GM12878 (cell line): ENCODE data around the gene GSG1. TPM values are rescaled to one million over a fixed set of nuclear protein-coding genes. Genes with fewer than 3 reads are reported as not detected.

ENCODE experiments used
- ATAC-seq: fragments of 200-7000 bp; cut with Tn5 transposase; 3 replicates; pipeline ENCODE4 v1.9.1; 2020; ENCODE audit warnings: mild to moderate bottlenecking, moderate library complexity
- BruUV-seq: library from RNA; stranded (reverse); fragments of 400-500 nt; replicated peaks from 2 replicates; lab custom pipeline; 2021; lab: Mats Ljungman, UMichigan
- CTCF ChIA-PET: fragments of 300-600 bp; sonication (Branson Sonifier 250); formaldehyde crosslinking; extraction: SDS; loops from one replicate; lab custom pipeline; 2021; ENCODE audit warnings: inconsistent platforms; lab: Yijun Ruan, JAX
- POLR2A ChIA-PET: fragments of 350-600 bp; formaldehyde crosslinking; extraction: SDS; loops from one replicate; lab custom pipeline; 2021; ENCODE audit warnings: inconsistent platforms; lab: Charles Lee
- RAD21 ChIA-PET: fragments of 300-600 bp; sonication (Branson Sonifier 250); formaldehyde crosslinking; loops from one replicate; lab custom pipeline; 2023; ENCODE audit warnings: antibody characterized with exemption; ENCODE audit not compliant: unreplicated experiment; lab: Charles Lee
- SMC1A ChIA-PET: fragments of 300-600 bp; sonication (Branson Sonifier 250); formaldehyde crosslinking; loops from one replicate; lab custom pipeline; 2023; ENCODE audit not compliant: unreplicated experiment, uncharacterized antibody; lab: Charles Lee
- DNase-seq: peaks from one replicate; pipeline ENCODE4 v3.0.0-alpha.2; 2011; ENCODE audit warnings: low read depth, low spot score
- FAIRE-seq: peaks from 3 replicates; lab custom pipeline; 2011; peaks lifted over from hg19 to GRCh38; lab: Jason Lieb, UNC
- H2AFZ ChIP-seq: 2 replicates; pipeline ENCODE4 v1.6.0; 2011; ENCODE audit warnings: low read depth, low read length, control low read depth; ENCODE audit not compliant: control insufficient read depth
- H3K27ac ChIP-seq: 2 replicates; pipeline ENCODE4 v1.5.1; 2011; ENCODE audit warnings: control low read depth; ENCODE audit not compliant: control insufficient read depth, insufficient read depth
- H3K27me3 ChIP-seq, 2 experiments: replicated peaks in 1 of 2; 2 replicates each; pipeline versions ENCODE4 v1.6.0 to v1.6.1; 2011; ENCODE audit warnings: low read length in 1 of 2; ENCODE audit not compliant: control insufficient read depth in 2 of 2, insufficient read depth in 2 of 2
- H3K36me3 ChIP-seq, 2 experiments: 2 replicates each; pipeline ENCODE4 v1.5.1; 2011; ENCODE audit warnings: low read length in 1 of 2; ENCODE audit not compliant: control insufficient read depth in 2 of 2, insufficient read depth in 2 of 2
- H3K4me1 ChIP-seq: 2 replicates; pipeline ENCODE4 v1.6.1; 2011; ENCODE audit warnings: mild to moderate bottlenecking, low read length, moderate library complexity, mixed read lengths; ENCODE audit not compliant: control insufficient read depth, insufficient read depth
- H3K4me2 ChIP-seq: 2 replicates; pipeline ENCODE4 v1.6.0; 2011; ENCODE audit warnings: control low read depth; ENCODE audit not compliant: control insufficient read depth, insufficient read depth
- H3K4me3 ChIP-seq: fragments of 200-600 bp; sonication (generic); 2 replicates; pipeline ENCODE4 v1.5.1; 2016
- H3K79me2 ChIP-seq: 2 replicates; pipeline ENCODE4 v1.6.0; 2011; ENCODE audit warnings: low read length; ENCODE audit not compliant: control insufficient read depth, insufficient read depth
- H3K9ac ChIP-seq: 2 replicates; pipeline ENCODE4 v1.8.0; 2011; ENCODE audit warnings: low read length, control low read depth, mixed read lengths; ENCODE audit not compliant: control insufficient read depth, insufficient read depth
- H3K9me3 ChIP-seq: replicated peaks from 3 replicates; pipeline ENCODE4 v1.5.1; 2011; ENCODE audit warnings: mild to moderate bottlenecking, low read length; ENCODE audit not compliant: control insufficient read depth, insufficient read depth
- H4K20me1 ChIP-seq: 2 replicates; pipeline ENCODE4 v1.6.0; 2011; ENCODE audit not compliant: control insufficient read depth, insufficient read depth
- CHD2 ChIP-seq: IDR thresholded peaks from 2 replicates; pipeline ENCODE4 v1.6.1; 2011; ENCODE audit warnings: low read depth, low read length, improper control_type of control experiment, borderline replicate concordance
- IRF4 ChIP-seq: IDR thresholded peaks from 2 replicates; pipeline ENCODE4 v1.6.1; 2011; ENCODE audit warnings: low read depth, low read length
- MLLT1 ChIP-seq: fragments of 450-650 bp; IDR thresholded peaks from 2 replicates; pipeline ENCODE4 v1.6.1; 2016; ENCODE audit warnings: mild to moderate bottlenecking
- NR2F1 ChIP-seq: fragments of 450-650 bp; conservative IDR thresholded peaks from 2 replicates; pipeline ENCODE4 v1.6.1; 2017; ENCODE audit warnings: mild to moderate bottlenecking
- RBBP5 ChIP-seq: fragments of 200-600 bp; sonication (generic); conservative IDR thresholded peaks from 2 replicates; pipeline ENCODE4 v1.6.1; 2016
- SKIL ChIP-seq: fragments of 450-650 bp; IDR thresholded peaks from 2 replicates; pipeline ENCODE4 v1.6.1; 2017; ENCODE audit warnings: mild to moderate bottlenecking, low read depth, inconsistent platforms; ENCODE audit not compliant: poor library complexity, severe bottlenecking
- WGBS: methylation state at CpG from one replicate; pipeline ENCODE4 v1.1.6; 2016; ENCODE audit warnings: low lambda C conversion rate; ENCODE audit not compliant: insufficient replicate concordance, insufficient coverage; ENCODE audit errors: missing lambda C conversion rate; 5-methylcytosine and 5-hydroxymethylcytosine counted together
- in situ Hi-C: fragments of 300-500 bp; cut with MboI; formaldehyde crosslinking; loops from 9 replicates; pipeline ENCODE4 v1.14.3; 2018; ENCODE audit warnings: mixed read lengths
- intact Hi-C: fragments of 100-400 bp; cut with micrococcal nuclease; formaldehyde crosslinking; loops from one replicate; pipeline ENCODE4 v1.14.2; 2022; ENCODE audit not compliant: unreplicated experiment
- polyA plus RNA-seq, 11 experiments: library from polyadenylated mRNA; depleted of rRNA in 4 of 11; unstranded in 6 of 11; stranded (reverse) in 5 of 11; fragments of >200 nt; fragmentation: Nextera tagmentation in 4 of 11; fragmentation: Illumina TruSeq in 1 of 11; extraction: Ambion mirVana in 4 of 11; extraction: Trizol in 1 of 11; gene quantifications; 1 replicate in 1 of 11; 2 replicates in 10 of 11; pipeline versions ENCODE4 v1.2.1 to v1.2.3, GENCODE V29; 2011 to 2016; ENCODE audit warnings: inconsistent platforms in 2 of 11, missing spikeins in 2 of 11, low read depth in 1 of 11
- total RNA-seq, 4 experiments: library from RNA; depleted of rRNA in 3 of 4; stranded (reverse); fragments of >200 nt in 3 of 4; fragmentation: Illumina TruSeq in 1 of 4; extraction: Trizol in 1 of 4; gene quantifications; 2 replicates each; pipeline versions ENCODE4 v1.2.1 to v1.2.3, GENCODE V29; 2013 to 2021

The GSG1 gene
- total and polyA plus RNA-seq, 10 of the 15 experiments (the other 5 are each of a cell fraction or from before 2014, with no cell fraction given), result not detected

GRCh38 chr12:13125996-13126395 lies 22.5 kb upstream of the GSG1 start:
- BruUV-seq, result no TSS peak
- ChIA-PET RAD21 (no interaction called here), POLR2A (no interaction called here), CTCF (no interaction called here), SMC1A (no interaction called here)
- Histone ChIP-seq H3K9me3 (no peaks in the 10 kb centered on the region), H3K27ac (no peak overlapping the region), H3K9ac (no peak overlapping the region), H3K4me1 (no peaks in the 10 kb centered on the region), H3K79me2 (no peaks in the 10 kb centered on the region), H3K27me3 (peaks cover 0 to 7% of the 10 kb centered on the region in 2 experiments; a peak in 2 of 4 replicates), H3K36me3 (no peaks in the 10 kb centered on the region), H4K20me1 (no peaks in the 10 kb centered on the region), H2AFZ (no peak overlapping the region), H3K4me3 (no peak overlapping the region), H3K4me2 (no peak overlapping the region)
- FAIRE-seq (no peak), ATAC-seq (no peak), DNase-seq (no peak)
- WGBS, result 48% methylated on average over 2 of the region's 2 CpGs
- no peak for TF ChIP-seq IRF4
- TF ChIP-seq SKIL, result no peak
- TF ChIP-seq NR2F1, result no peak
- no peak for TF ChIP-seq RBBP5
- TF ChIP-seq CHD2, result no peak
- TF ChIP-seq MLLT1, result no peak
- intact Hi-C loops, result no loop called here
- in situ Hi-C loops, result no loop called here
